ENCODE measurements around the gene CDC42EP3.

Gene CDC42EP3

GRCh38 chr2:37618326-37618725 lies 53.1 kb downstream of the CDC42EP3 start:
- DNase-seq (ENCODE audit: low read depth in 3 of 3), result no peak

GRCh38 chr2:37617119-37617892 lies 54.1 kb downstream of the CDC42EP3 start:
- DNase-seq (ENCODE audit: low read depth in 3 of 3), result no peak

GRCh38 chr2:37616677-37617005 lies 54.8 kb downstream of the CDC42EP3 start:
- no peak for DNase-seq (ENCODE audit: low read depth in 3 of 3)

- DNase-seq (ENCODE audit: low read depth in 3 of 3), result peak in 2 of 3 experiments; percentile 15 to 27
Observed at GRCh38 chr2:37615804-37616676, 55.4 kb downstream of the CDC42EP3 start.

- DNase-seq (ENCODE audit: low read depth in 3 of 3), result no peak
Observed at GRCh38 chr2:37614061-37614738, 57.2 kb downstream of the CDC42EP3 start.

- DNase-seq (ENCODE audit: low read depth in 3 of 3), result no peak
Observed at GRCh38 chr2:37612382-37612781, 59.1 kb downstream of the CDC42EP3 start.

- DNase-seq (ENCODE audit: low read depth in 3 of 3), result no peak
Observed at GRCh38 chr2:37610638-37611289, 60.7 kb downstream of the CDC42EP3 start.

- no peak for DNase-seq (ENCODE audit: low read depth in 3 of 3)
Observed at GRCh38 chr2:37609782-37610181, 61.7 kb downstream of the CDC42EP3 start.

- DNase-seq (ENCODE audit: low read depth in 3 of 3), result no peak
Observed at GRCh38 chr2:37604716-37605115, 66.7 kb downstream of the CDC42EP3 start.

GRCh38 chr2:37602702-37603101 lies 68.7 kb downstream of the CDC42EP3 start:
- no peak for DNase-seq (ENCODE audit: low read depth in 3 of 3)

- no peak for DNase-seq (ENCODE audit: low read depth in 3 of 3)
Observed at GRCh38 chr2:37602040-37602439, 69.4 kb downstream of the CDC42EP3 start.

GRCh38 chr2:37601569-37601968 lies 69.9 kb downstream of the CDC42EP3 start:
- DNase-seq (ENCODE audit: low read depth in 3 of 3), result no peak

- DNase-seq (ENCODE audit: low read depth in 3 of 3), result no peak
Observed at GRCh38 chr2:37600735-37601134, 70.7 kb downstream of the CDC42EP3 start.

- peak in 1 of 3 experiments; percentile 39 for DNase-seq (ENCODE audit: low read depth in 3 of 3)
Observed at GRCh38 chr2:37599688-37600525, 71.5 kb downstream of the CDC42EP3 start.

- no peak for DNase-seq (ENCODE audit: low read depth in 3 of 3)
Observed at GRCh38 chr2:37593694-37594093, 77.7 kb downstream of the CDC42EP3 start.

- no peak for DNase-seq (ENCODE audit: low read depth in 3 of 3)
Observed at GRCh38 chr2:37593024-37593423, 78.4 kb downstream of the CDC42EP3 start.
